ENCODE data around the gene CCDC175. TPM values are rescaled to one million over a fixed set of nuclear protein-coding genes. Genes with fewer than 3 reads are reported as not detected.

Gene CCDC175
- total and polyA plus RNA-seq, 2 experiments from 2014 or later, result not detected

- H3K4me3 ChIP-seq, result no peak overlapping the region
- H3K9me3 ChIP-seq (ENCODE audit: low read depth), result no peaks in the 10 kb centered on the region
- H3K9me2 ChIP-seq (replicated peaks; ENCODE audit: insufficient read depth), result no peaks in the 10 kb centered on the region
- H3K79me2 ChIP-seq, result no peaks in the 10 kb centered on the region
- TF ChIP-seq CTCF (IDR thresholded peaks at IDR 0.05; ENCODE audit: poor library complexity) (no peak), EZH2phosphoT487 (IDR thresholded peaks at IDR 0.05; ENCODE audit: low read depth, severe bottlenecking, unreplicated experiment) (no peak), EZH2 (IDR thresholded peaks at IDR 0.05; ENCODE audit: borderline replicate concordance) (no peak)
- no peaks in the 10 kb centered on the region for H3K36me3 ChIP-seq (replicated peaks; ENCODE audit: insufficient read depth, low read depth)
- peaks cover 3% of the 10 kb centered on the region for H3K4me1 ChIP-seq (ENCODE audit: insufficient read depth)
- no peak overlapping the region for H3K4me2 ChIP-seq
- H3K27ac ChIP-seq, result no peak overlapping the region
- no peaks in the 10 kb centered on the region for H4K20me1 ChIP-seq (ENCODE audit: insufficient read depth, poor library complexity, severe bottlenecking)
- H3K27me3 ChIP-seq, result no peaks in the 10 kb centered on the region
- no peak overlapping the region for H2AFZ ChIP-seq
- no peak for DNase-seq (ENCODE audit: low spot score)
- 84% methylated on average over 3 of the region's 3 CpGs for WGBS (ENCODE audit: low lambda C conversion rate, missing lambda C conversion rate)
Observed at GRCh38 chr14:59509101-59509500, 67.5 kb downstream of the CCDC175 start.

GRCh38 chr14:59507752-59508103 lies 68.9 kb downstream of the CCDC175 start:
- DNase-seq (ENCODE audit: low spot score), result no peak
- Histone ChIP-seq H3K4me3 (no peak overlapping the region), H2AFZ (no peak overlapping the region), H3K36me3 (replicated peaks; ENCODE audit: insufficient read depth, low read depth) (no peaks in the 10 kb centered on the region), H3K4me1 (ENCODE audit: insufficient read depth) (peaks cover 3% of the 10 kb centered on the region), H3K9me3 (ENCODE audit: low read depth) (no peaks in the 10 kb centered on the region), H3K79me2 (no peaks in the 10 kb centered on the region), H3K9me2 (replicated peaks; ENCODE audit: insufficient read depth) (no peaks in the 10 kb centered on the region), H3K27me3 (no peaks in the 10 kb centered on the region), H3K4me2 (no peak overlapping the region), H3K27ac (no peak overlapping the region), H4K20me1 (ENCODE audit: insufficient read depth, poor library complexity, severe bottlenecking) (no peaks in the 10 kb centered on the region)
- 58% methylated on average over 3 of the region's 3 CpGs for WGBS (ENCODE audit: low lambda C conversion rate, missing lambda C conversion rate)
- TF ChIP-seq EZH2 (IDR thresholded peaks at IDR 0.05; ENCODE audit: borderline replicate concordance) (no peak), CTCF (IDR thresholded peaks at IDR 0.05; ENCODE audit: poor library complexity) (no peak), EZH2phosphoT487 (IDR thresholded peaks at IDR 0.05; ENCODE audit: low read depth, severe bottlenecking, unreplicated experiment) (no peak)

GRCh38 chr14:59507063-59507751 lies 69.4 kb downstream of the CCDC175 start:
- no peaks in the 10 kb centered on the region for H3K9me2 ChIP-seq (replicated peaks; ENCODE audit: insufficient read depth)
- H3K79me2 ChIP-seq, result no peaks in the 10 kb centered on the region
- H3K9me3 ChIP-seq (ENCODE audit: low read depth), result no peaks in the 10 kb centered on the region
- no peak overlapping the region for H3K4me2 ChIP-seq
- H3K27ac ChIP-seq, result no peak overlapping the region
- TF ChIP-seq EZH2 (IDR thresholded peaks at IDR 0.05; ENCODE audit: borderline replicate concordance) (no peak), EZH2phosphoT487 (IDR thresholded peaks at IDR 0.05; ENCODE audit: low read depth, severe bottlenecking, unreplicated experiment) (no peak), CTCF (IDR thresholded peaks at IDR 0.05; ENCODE audit: poor library complexity) (peak; percentile 77)
- H3K4me1 ChIP-seq (ENCODE audit: insufficient read depth), result peaks cover 3% of the 10 kb centered on the region
- H3K4me3 ChIP-seq, result no peak overlapping the region
- H3K36me3 ChIP-seq (replicated peaks; ENCODE audit: insufficient read depth, low read depth), result no peaks in the 10 kb centered on the region
- no peak overlapping the region for H2AFZ ChIP-seq
- DNase-seq (ENCODE audit: low spot score), result peak; percentile 78
- no peaks in the 10 kb centered on the region for H4K20me1 ChIP-seq (ENCODE audit: insufficient read depth, poor library complexity, severe bottlenecking)
- no peaks in the 10 kb centered on the region for H3K27me3 ChIP-seq

All from hepatocyte (in vitro differentiated cells).